Liver (tissue), 3 donors: ENCODE data around the gene DHRS3.

ENCODE experiments used
- FOXA1 ChIP-seq: IDR thresholded peaks from 2 replicates; pipeline ENCODE4 v1.6.1; 2016; ENCODE audit warnings: antibody characterized with exemption
- TAF1 ChIP-seq: conservative IDR thresholded peaks from 2 replicates; pipeline ENCODE4 v1.6.1; 2016; ENCODE audit warnings: antibody characterized with exemption, mild to moderate bottlenecking
- TF ChIP-seq, protein P1 (sequence below): IDR thresholded peaks from 2 replicates; pipeline ENCODE4 v1.6.1; 2016; ENCODE audit warnings: antibody characterized with exemption, mild to moderate bottlenecking
- TF ChIP-seq, protein P2 (sequence below): fragments of 150-350 bp; IDR thresholded peaks from 2 replicates; pipeline ENCODE4 v1.5.1; 2017; ENCODE audit warnings: improper control_type of control experiment, low read depth, low read length; ENCODE audit not compliant: missing input control
- donor health status: healthy.
- donor health status: healthy.

DNA sequence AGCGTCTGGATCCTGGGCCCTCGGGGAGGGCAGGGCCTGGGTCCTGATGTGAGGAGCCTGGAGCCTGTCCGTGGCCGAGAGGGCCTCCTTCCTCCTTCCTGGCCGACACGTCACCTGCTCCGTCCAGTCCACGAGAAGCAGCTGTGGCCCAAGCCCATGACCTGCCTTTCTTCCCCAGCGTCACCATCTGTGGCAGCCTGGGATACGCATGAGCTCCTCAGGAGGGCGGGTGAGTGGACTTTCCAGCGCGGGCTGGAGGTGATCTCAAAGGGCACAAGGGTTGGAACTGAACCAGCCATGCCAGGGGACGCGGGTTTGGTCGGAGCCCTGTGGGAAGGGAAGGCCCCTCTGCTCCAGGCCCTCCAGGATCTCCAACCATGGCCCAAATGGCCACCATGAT, 90.4 kb downstream of the DHRS3 start:
- TF ChIP-seq FOXA1 (no peak), TAF1 (no peak)
- TF ChIP-seq, protein P1, sequence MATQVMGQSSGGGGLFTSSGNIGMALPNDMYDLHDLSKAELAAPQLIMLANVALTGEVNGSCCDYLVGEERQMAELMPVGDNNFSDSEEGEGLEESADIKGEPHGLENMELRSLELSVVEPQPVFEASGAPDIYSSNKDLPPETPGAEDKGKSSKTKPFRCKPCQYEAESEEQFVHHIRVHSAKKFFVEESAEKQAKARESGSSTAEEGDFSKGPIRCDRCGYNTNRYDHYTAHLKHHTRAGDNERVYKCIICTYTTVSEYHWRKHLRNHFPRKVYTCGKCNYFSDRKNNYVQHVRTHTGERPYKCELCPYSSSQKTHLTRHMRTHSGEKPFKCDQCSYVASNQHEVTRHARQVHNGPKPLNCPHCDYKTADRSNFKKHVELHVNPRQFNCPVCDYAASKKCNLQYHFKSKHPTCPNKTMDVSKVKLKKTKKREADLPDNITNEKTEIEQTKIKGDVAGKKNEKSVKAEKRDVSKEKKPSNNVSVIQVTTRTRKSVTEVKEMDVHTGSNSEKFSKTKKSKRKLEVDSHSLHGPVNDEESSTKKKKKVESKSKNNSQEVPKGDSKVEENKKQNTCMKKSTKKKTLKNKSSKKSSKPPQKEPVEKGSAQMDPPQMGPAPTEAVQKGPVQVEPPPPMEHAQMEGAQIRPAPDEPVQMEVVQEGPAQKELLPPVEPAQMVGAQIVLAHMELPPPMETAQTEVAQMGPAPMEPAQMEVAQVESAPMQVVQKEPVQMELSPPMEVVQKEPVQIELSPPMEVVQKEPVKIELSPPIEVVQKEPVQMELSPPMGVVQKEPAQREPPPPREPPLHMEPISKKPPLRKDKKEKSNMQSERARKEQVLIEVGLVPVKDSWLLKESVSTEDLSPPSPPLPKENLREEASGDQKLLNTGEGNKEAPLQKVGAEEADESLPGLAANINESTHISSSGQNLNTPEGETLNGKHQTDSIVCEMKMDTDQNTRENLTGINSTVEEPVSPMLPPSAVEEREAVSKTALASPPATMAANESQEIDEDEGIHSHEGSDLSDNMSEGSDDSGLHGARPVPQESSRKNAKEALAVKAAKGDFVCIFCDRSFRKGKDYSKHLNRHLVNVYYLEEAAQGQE, result peak; percentile 49
- TF ChIP-seq, protein P2, sequence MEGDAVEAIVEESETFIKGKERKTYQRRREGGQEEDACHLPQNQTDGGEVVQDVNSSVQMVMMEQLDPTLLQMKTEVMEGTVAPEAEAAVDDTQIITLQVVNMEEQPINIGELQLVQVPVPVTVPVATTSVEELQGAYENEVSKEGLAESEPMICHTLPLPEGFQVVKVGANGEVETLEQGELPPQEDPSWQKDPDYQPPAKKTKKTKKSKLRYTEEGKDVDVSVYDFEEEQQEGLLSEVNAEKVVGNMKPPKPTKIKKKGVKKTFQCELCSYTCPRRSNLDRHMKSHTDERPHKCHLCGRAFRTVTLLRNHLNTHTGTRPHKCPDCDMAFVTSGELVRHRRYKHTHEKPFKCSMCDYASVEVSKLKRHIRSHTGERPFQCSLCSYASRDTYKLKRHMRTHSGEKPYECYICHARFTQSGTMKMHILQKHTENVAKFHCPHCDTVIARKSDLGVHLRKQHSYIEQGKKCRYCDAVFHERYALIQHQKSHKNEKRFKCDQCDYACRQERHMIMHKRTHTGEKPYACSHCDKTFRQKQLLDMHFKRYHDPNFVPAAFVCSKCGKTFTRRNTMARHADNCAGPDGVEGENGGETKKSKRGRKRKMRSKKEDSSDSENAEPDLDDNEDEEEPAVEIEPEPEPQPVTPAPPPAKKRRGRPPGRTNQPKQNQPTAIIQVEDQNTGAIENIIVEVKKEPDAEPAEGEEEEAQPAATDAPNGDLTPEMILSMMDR, result no peak
